ENCODE results near the gene MACROD1. TPM values are rescaled to one million over a fixed set of nuclear protein-coding genes. Genes with fewer than 3 reads are reported as not detected.

MACROD1 gene
- total and polyA plus RNA-seq, 10 of the 15 experiments (the other 5 are each of a cell fraction or from before 2014, with no cell fraction given) = 1.2 to 22.7 (median 11.3) TPM; not detected in 1

GRCh38 chr11:64185693-64186491 is 20.0 kb upstream of the MACROD1 start, which contains the start of gene STIP1 (continued):
- peak; percentile 94 for TF ChIP-seq TAF1 (IDR thresholded peaks at IDR 0.05; ENCODE audit: borderline replicate concordance, low read depth, low read length)
- TF ChIP-seq NBN (IDR thresholded peaks at IDR 0.05) = no peak
- peak; percentile 32 for TF ChIP-seq SIX5 (IDR thresholded peaks at IDR 0.05; ENCODE audit: low read depth, low read length, severe bottlenecking)
- TF ChIP-seq PBX3 (IDR thresholded peaks at IDR 0.05; ENCODE audit: insufficient replicate concordance, low read depth, low read length) = peak; percentile 97
- TF ChIP-seq SMAD5 (IDR thresholded peaks at IDR 0.05; ENCODE audit: low read depth) = no peak
- peak; percentile 72 for TF ChIP-seq ATF7 (IDR thresholded peaks at IDR 0.05; ENCODE audit: low read depth)
- TF ChIP-seq FOXK2 (IDR thresholded peaks at IDR 0.05) = peak; percentile 44; the same call in 1 of the 2 replicates
- peak; percentile 100 for TF ChIP-seq IRF3 (IDR thresholded peaks at IDR 0.05)
- TF ChIP-seq SKIL (IDR thresholded peaks at IDR 0.05; ENCODE audit: low read depth, poor library complexity, severe bottlenecking) = peak; percentile 99
- peak; percentile 41 for TF ChIP-seq E2F8 (IDR thresholded peaks at IDR 0.05; ENCODE audit: low read depth, partially characterized antibody)
- peak; percentile 74 for TF ChIP-seq CREB1 (IDR thresholded peaks at IDR 0.05; ENCODE audit: low read depth)
- TF ChIP-seq E2F4 (IDR thresholded peaks at IDR 0.05; ENCODE audit: low read depth, low read length) = peak; percentile 36; the same call in 1 of the 2 replicates
- no peak for TF ChIP-seq ZNF622 (IDR thresholded peaks at IDR 0.05)
- TF ChIP-seq MAX (IDR thresholded peaks at IDR 0.05; ENCODE audit: low read depth, low read length) = peak; percentile 68; the same call in 1 of the 2 replicates
- TF ChIP-seq HSF1 (IDR thresholded peaks at IDR 0.05; ENCODE audit: low read depth, low read length) = peak; percentile 99
- TF ChIP-seq IKZF1 (conservative IDR thresholded peaks at IDR 0.05) = no peak; the same call in 1 of the 2 replicates

All from GM12878 (cell line).